Posterior cingulate gyrus (tissue), 11 donors: ENCODE data around the gene TNS4.

Experiments
- DNase-seq, 10 donors: peaks; one replicate each; pipeline versions ENCODE4 v3.0.0 to v3.0.0-alpha.2; 2020 to 2021; ENCODE audit warnings: mixed read lengths in 3 of 10
- intact Hi-C: fragments of 100-400 bp; cut with DNase I; formaldehyde crosslinking; loops from one replicate; pipeline ENCODE4 v1.15.1; 2023

The TNS4 gene

GRCh38 chr17:40477796-40478195, 23.6 kb downstream of the TNS4 start:
- intact Hi-C loops: no loop called here
- DNase-seq: no peak

GRCh38 chr17:40475234-40475908, 26.1 kb downstream of the TNS4 start:
- intact Hi-C loops: no loop called here
- DNase-seq: no peak

GRCh38 chr17:40474419-40475002, 26.9 kb downstream of the TNS4 start:
- intact Hi-C loops: no loop called here
- DNase-seq: no peak

- intact Hi-C loops: no loop called here
- no peak for DNase-seq
These were observed 27.7 kb downstream of the TNS4 start for GRCh38 chr17:40473573-40474365.

GRCh38 chr17:40472733-40473452, 28.5 kb downstream of the TNS4 start:
- DNase-seq: no peak
- intact Hi-C loops: no loop called here

GRCh38 chr17:40471846-40472732, 29.3 kb downstream of the TNS4 start:
- intact Hi-C loops: no loop called here
- DNase-seq: no peak

GRCh38 chr17:40470932-40471828, 30.2 kb downstream of the TNS4 start:
- no peak for DNase-seq
- intact Hi-C loops: no loop called here

- intact Hi-C loops: no loop called here
- DNase-seq: no peak
These were observed 31.4 kb downstream of the TNS4 start for GRCh38 chr17:40469805-40470675.

GRCh38 chr17:40468560-40468959, 32.9 kb downstream of the TNS4 start:
- intact Hi-C loops: no loop called here
- no peak for DNase-seq

GRCh38 chr17:40467281-40467867, 34.0 kb downstream of the TNS4 start:
- intact Hi-C loops: no loop called here
- DNase-seq: no peak

- intact Hi-C loops: no loop called here
- DNase-seq: no peak
These were observed 35.0 kb downstream of the TNS4 start for GRCh38 chr17:40466298-40466971.

- no peak for DNase-seq
These were observed 37.0 kb downstream of the TNS4 start for GRCh38 chr17:40464392-40464855.

GRCh38 chr17:40463122-40463550, 38.3 kb downstream of the TNS4 start:
- DNase-seq: no peak
- intact Hi-C loops: no loop called here

More at GRCh38 chr17:40464392-40464855, 37.0 kb downstream of the TNS4 start:
- intact Hi-C loops: no loop called here

GRCh38 chr17:40462343-40463121, 38.9 kb downstream of the TNS4 start:
- intact Hi-C loops: no loop called here
- no peak for DNase-seq

GRCh38 chr17:40461732-40462342, 39.6 kb downstream of the TNS4 start:
- DNase-seq: no peak
- intact Hi-C loops: no loop called here
